Loucy (cell line): ENCODE measurements around the gene TAF9B.
"Not testable (repeated sequence)": the region's sequence is repeated elsewhere in the genome, so short reads cannot be mapped to it uniquely, and the experiment has no call there.

Experiments used
- H2AFZ ChIP-seq: fragments of 200-600 bp; sonication (generic); 2 replicates; pipeline ENCODE4 v1.6.0; 2016; ENCODE audit warnings: antibody characterized with exemption, mild to moderate bottlenecking, low read length, moderate library complexity
- H3F3A ChIP-seq: fragments of 200-600 bp; 2 replicates; pipeline ENCODE4 v1.6.0; 2016; ENCODE audit warnings: antibody characterized with exemption, low read depth, mild to moderate bottlenecking
- H3K27me3 ChIP-seq: fragments of 200-600 bp; sonication (generic); 2 replicates; pipeline ENCODE4 v1.6.1; 2014; ENCODE audit warnings: low read length, mild to moderate bottlenecking; ENCODE audit not compliant: insufficient read depth, poor library complexity, severe bottlenecking
- H3K36me3 ChIP-seq: fragments of 200-600 bp; sonication (generic); 2 replicates; pipeline ENCODE4 v1.6.1; 2016; ENCODE audit warnings: low read length; ENCODE audit not compliant: insufficient read depth
- H3K4me1 ChIP-seq: fragments of 200-600 bp; sonication (generic); 2 replicates; pipeline ENCODE4 v1.5.1; 2014; ENCODE audit warnings: low read length, mild to moderate bottlenecking; ENCODE audit not compliant: insufficient read depth, poor library complexity, severe bottlenecking
- H3K4me2 ChIP-seq: fragments of 200-600 bp; sonication (generic); 2 replicates; pipeline ENCODE4 v1.6.0; 2014; ENCODE audit warnings: antibody characterized with exemption, low read length, low read depth, mild to moderate bottlenecking; ENCODE audit not compliant: poor library complexity, severe bottlenecking
- H3K4me3 ChIP-seq: fragments of 200-600 bp; sonication (generic); 2 replicates; pipeline ENCODE4 v1.5.1; 2014; ENCODE audit warnings: low read length, mild to moderate bottlenecking, mixed read lengths; ENCODE audit not compliant: poor library complexity, severe bottlenecking
- H3K79me2 ChIP-seq: fragments of 200-600 bp; sonication (generic); 2 replicates; pipeline ENCODE4 v1.6.1; 2014; ENCODE audit warnings: low read length; ENCODE audit not compliant: insufficient read depth
- H3K9ac ChIP-seq: fragments of 200-600 bp; sonication (generic); 2 replicates; pipeline ENCODE4 v1.6.0; 2014; ENCODE audit warnings: mild to moderate bottlenecking, low read depth, low read length, moderate library complexity; ENCODE audit not compliant: poor library complexity, severe bottlenecking
- H3K9me2 ChIP-seq: fragments of 200-600 bp; sonication (generic); replicated peaks from 2 replicates; pipeline ENCODE4 v1.6.1; 2016; ENCODE audit warnings: low read depth, low read length, mixed read lengths
- H3K9me3 ChIP-seq: fragments of 200-600 bp; sonication (generic); 2 replicates; pipeline ENCODE4 v1.6.1; 2014; ENCODE audit warnings: mild to moderate bottlenecking, antibody characterized with exemption, low read length, low read depth; ENCODE audit not compliant: insufficient read depth
- H4K20me1 ChIP-seq: fragments of 200-600 bp; sonication (generic); 2 replicates; pipeline ENCODE4 v1.6.0; 2014; ENCODE audit warnings: antibody characterized with exemption, low read length, mild to moderate bottlenecking; ENCODE audit not compliant: insufficient read depth, poor library complexity, severe bottlenecking
- EZH2phosphoT487 ChIP-seq: fragments of 200-600 bp; IDR thresholded peaks from 2 replicates; pipeline ENCODE4 v1.6.1; 2018; ENCODE audit warnings: antibody characterized with exemption, mild to moderate bottlenecking, moderate library complexity, borderline replicate concordance
- TF ChIP-seq, protein P1 (sequence below): fragments of 200-600 bp; sonication (generic); conservative IDR thresholded peaks from 2 replicates; pipeline ENCODE4 v1.5.1; 2014; ENCODE audit warnings: mild to moderate bottlenecking, antibody characterized with exemption, low read length

The TAF9B gene

DNA sequence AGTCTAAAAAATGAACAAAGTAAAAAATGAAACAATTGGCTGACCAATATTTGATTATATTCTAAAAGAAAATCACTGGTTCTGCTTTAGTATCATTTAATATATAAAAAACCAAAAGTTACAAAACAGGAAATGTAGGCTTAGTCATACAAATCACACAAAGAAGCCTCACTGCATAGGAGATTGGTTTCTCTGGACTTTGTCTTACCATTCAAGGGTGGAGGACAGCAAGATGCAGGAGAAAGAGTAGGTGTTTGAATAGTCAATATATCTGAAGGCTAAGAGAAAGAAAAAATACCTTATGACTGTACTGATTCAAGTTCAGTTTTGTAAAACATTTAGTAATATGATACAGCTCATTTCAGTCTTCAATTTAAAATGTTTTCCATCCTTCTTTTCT is 28.6 kb upstream of the TAF9B start:
- Histone ChIP-seq H3K9ac (no peak overlapping the region), H2AFZ (no peak overlapping the region), H3K27me3 (no peaks in the 10 kb centered on the region), H3K79me2 (no peaks in the 10 kb centered on the region), H3K4me2 (no peak overlapping the region), H3K9me2 (no peaks in the 10 kb centered on the region), H3K36me3 (no peaks in the 10 kb centered on the region), H3K9me3 (no peaks in the 10 kb centered on the region), H3K4me3 (no peak overlapping the region), H3K4me1 (no peaks in the 10 kb centered on the region), H3F3A (no peaks in the 10 kb centered on the region), H4K20me1 (no peaks in the 10 kb centered on the region)
- TF ChIP-seq EZH2phosphoT487, result no peak
- TF ChIP-seq, protein P1, sequence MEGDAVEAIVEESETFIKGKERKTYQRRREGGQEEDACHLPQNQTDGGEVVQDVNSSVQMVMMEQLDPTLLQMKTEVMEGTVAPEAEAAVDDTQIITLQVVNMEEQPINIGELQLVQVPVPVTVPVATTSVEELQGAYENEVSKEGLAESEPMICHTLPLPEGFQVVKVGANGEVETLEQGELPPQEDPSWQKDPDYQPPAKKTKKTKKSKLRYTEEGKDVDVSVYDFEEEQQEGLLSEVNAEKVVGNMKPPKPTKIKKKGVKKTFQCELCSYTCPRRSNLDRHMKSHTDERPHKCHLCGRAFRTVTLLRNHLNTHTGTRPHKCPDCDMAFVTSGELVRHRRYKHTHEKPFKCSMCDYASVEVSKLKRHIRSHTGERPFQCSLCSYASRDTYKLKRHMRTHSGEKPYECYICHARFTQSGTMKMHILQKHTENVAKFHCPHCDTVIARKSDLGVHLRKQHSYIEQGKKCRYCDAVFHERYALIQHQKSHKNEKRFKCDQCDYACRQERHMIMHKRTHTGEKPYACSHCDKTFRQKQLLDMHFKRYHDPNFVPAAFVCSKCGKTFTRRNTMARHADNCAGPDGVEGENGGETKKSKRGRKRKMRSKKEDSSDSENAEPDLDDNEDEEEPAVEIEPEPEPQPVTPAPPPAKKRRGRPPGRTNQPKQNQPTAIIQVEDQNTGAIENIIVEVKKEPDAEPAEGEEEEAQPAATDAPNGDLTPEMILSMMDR, result no peak

DNA sequence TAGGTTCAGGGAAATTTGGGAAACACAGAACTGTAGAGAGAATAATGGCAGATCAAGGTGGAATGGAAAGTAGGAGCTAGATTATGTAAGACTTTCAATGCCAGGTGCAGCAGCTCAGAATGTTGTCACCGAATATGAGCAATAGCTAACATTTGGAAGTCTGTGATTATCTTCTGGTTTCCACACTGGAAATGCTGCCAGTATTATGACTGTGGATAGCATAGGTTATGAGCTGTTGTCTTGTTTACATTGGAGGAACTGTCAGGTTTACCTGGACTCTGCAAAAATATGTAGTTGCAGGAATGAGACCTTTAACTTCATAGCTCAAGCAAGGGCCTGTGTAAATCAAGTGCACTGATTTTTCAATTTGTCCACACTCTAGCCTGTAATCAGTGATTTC is 26.0 kb upstream of the TAF9B start:
- Histone ChIP-seq H3K9me2 (no peaks in the 10 kb centered on the region), H3K4me3 (no peak overlapping the region), H3F3A (no peaks in the 10 kb centered on the region), H3K79me2 (no peaks in the 10 kb centered on the region), H3K4me2 (no peak overlapping the region), H3K9ac (no peak overlapping the region), H3K9me3 (no peaks in the 10 kb centered on the region), H2AFZ (no peak overlapping the region), H3K27me3 (no peaks in the 10 kb centered on the region), H3K36me3 (no peaks in the 10 kb centered on the region), H3K4me1 (no peaks in the 10 kb centered on the region), H4K20me1 (no peaks in the 10 kb centered on the region)
- TF ChIP-seq EZH2phosphoT487, result no peak
- TF ChIP-seq, protein P1, result no peak

DNA sequence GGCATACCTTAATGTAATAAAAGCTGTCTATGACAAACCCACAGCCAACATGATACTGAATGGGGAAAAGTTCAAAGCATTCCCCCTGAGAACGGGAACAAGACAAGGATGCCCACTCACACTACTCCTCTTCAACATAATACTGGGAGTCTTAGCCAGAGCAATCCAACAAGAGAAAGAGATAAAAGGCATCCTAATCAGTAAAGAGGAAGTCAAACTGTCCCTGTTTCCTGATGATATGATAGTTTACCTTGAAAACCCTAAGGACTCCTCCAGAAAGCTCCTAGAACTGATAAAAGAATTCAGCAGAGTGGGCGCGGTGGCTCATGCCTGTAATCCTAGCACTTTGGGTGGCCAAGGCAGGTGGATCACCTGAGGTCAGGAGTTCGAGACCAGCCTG is 23.7 kb upstream of the TAF9B start:
- not testable (repeated sequence) for H3K9me2 ChIP-seq, H2AFZ ChIP-seq, H3K9ac ChIP-seq, H4K20me1 ChIP-seq, H3K36me3 ChIP-seq, H3K4me1 ChIP-seq, H3K27me3 ChIP-seq, H3F3A ChIP-seq, H3K79me2 ChIP-seq, H3K4me3 ChIP-seq, H3K4me2 ChIP-seq, H3K9me3 ChIP-seq

DNA sequence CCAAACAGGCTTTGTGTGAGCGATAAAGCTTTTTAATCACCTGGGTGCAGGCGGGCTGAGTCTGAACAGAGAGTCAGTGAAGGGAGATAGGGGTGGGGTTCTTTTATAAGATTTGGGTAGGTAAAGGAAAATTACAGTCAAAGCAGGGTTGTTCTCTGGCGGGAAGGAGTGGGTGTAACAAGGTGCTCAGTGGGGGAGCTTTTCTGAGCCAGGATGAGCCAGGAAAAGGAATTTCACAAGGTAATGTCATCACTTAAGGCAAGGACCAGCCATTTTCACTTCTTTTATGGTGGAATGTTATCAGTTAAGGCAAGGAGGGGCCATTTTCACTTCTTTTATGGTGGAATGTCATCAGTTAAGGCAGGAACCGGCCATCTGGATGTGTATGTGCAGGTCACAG is 21.3 kb upstream of the TAF9B start:
- H3K9me2 ChIP-seq, H3K36me3 ChIP-seq, H3K9ac ChIP-seq, H3K4me3 ChIP-seq, H3F3A ChIP-seq, H3K27me3 ChIP-seq, H2AFZ ChIP-seq, H3K4me1 ChIP-seq, H3K9me3 ChIP-seq, H4K20me1 ChIP-seq, H3K79me2 ChIP-seq, H3K4me2 ChIP-seq: not testable (repeated sequence)

DNA sequence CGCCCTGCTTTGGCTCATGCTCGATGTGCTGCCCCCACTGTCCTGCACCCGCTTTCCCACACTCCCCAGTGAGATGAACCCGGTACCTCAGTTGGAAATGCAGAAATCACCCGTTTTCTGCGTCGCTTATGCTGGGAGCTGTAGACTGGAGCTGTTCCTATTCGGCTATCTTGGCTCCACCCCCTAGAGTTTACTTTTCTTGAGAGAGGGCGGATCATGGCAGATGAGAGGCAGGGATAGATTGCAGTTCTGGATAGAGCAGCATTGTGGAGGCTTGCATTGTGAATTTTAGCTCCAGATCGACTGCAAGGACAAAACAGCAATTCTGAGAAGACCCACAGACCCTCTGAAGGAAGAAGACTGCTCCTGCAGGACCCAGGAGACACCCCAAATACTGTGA is 18.4 kb upstream of the TAF9B start:
- not testable (repeated sequence) for H4K20me1 ChIP-seq, H3K9ac ChIP-seq, H3K9me2 ChIP-seq, H3K4me2 ChIP-seq, H3K9me3 ChIP-seq, H3F3A ChIP-seq, H3K36me3 ChIP-seq, H3K27me3 ChIP-seq, H3K4me1 ChIP-seq, H2AFZ ChIP-seq, H3K4me3 ChIP-seq, H3K79me2 ChIP-seq

DNA sequence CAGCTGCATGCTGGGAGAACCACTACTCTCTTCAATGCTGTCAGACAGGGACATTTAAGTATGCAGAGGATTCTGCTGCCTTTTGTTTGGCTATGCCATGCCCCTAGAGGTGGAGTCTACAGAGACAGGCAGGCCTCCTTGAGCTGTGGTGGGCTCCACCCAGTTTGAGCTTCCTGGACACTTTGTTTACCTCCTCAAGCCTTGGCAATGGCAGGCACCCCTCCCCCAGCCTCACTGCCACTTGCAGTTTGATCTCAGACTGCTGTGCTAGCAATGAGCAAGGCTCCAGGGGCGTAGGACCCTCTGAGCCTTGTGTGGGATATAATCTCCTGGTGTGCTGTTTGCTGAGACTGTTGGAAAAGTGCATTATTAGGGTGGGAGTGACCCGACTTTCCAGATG is 17.9 kb upstream of the TAF9B start:
- H3K4me2 ChIP-seq, H3K9me3 ChIP-seq, H3K4me1 ChIP-seq, H3K9ac ChIP-seq, H3K36me3 ChIP-seq, H3K9me2 ChIP-seq, H3K79me2 ChIP-seq, H2AFZ ChIP-seq, H4K20me1 ChIP-seq, H3K27me3 ChIP-seq, H3K4me3 ChIP-seq, H3F3A ChIP-seq: not testable (repeated sequence)
